Activated T-cell treated with anti-CD3 and anti-CD28 coated beads, Interleukin-2, amount 50 U/mL, for 4 hours (primary cell): ENCODE measurements around the gene PHC3. TPM values are rescaled to one million over a fixed set of nuclear protein-coding genes. Genes with fewer than 3 reads are reported as not detected.

Experiments
- ATAC-seq, 2 donors: fragments of 200-7000 bp; cut with Tn5 transposase; one replicate each; pipeline ENCODE4 v1.10.0; 2021
- DNase-seq: peaks from one replicate; pipeline ENCODE4 v3.0.0-alpha.2; 2020
- H3K27me3 Mint-ChIP-seq: one replicate; pipeline ENCODE4 v1.8.0; 2021; ENCODE audit warnings: low read depth, mixed read lengths
- H3K36me3 Mint-ChIP-seq: one replicate; pipeline ENCODE4 v1.8.0; 2022; ENCODE audit warnings: mixed read lengths; ENCODE audit not compliant: insufficient read depth
- H3K4me1 Mint-ChIP-seq: one replicate; pipeline ENCODE4 v1.8.0; 2021; ENCODE audit warnings: low read depth, mixed read lengths
- H3K4me3 Mint-ChIP-seq: one replicate; pipeline ENCODE4 v1.8.0; 2021; ENCODE audit warnings: mild to moderate bottlenecking, moderate library complexity, mixed read lengths
- H3K9me3 Mint-ChIP-seq: one replicate; pipeline ENCODE4 v1.8.0; 2021; ENCODE audit warnings: mixed read lengths
- total RNA-seq, 3 donors: library from RNA; stranded (reverse); gene quantifications; one replicate each; pipeline ENCODE4 v1.2.1, GENCODE V29; 2021

PHC3 gene
- total RNA-seq, 3 donors from 2014 or later = 48.5 to 48.7 (median 48.5) TPM

DNA sequence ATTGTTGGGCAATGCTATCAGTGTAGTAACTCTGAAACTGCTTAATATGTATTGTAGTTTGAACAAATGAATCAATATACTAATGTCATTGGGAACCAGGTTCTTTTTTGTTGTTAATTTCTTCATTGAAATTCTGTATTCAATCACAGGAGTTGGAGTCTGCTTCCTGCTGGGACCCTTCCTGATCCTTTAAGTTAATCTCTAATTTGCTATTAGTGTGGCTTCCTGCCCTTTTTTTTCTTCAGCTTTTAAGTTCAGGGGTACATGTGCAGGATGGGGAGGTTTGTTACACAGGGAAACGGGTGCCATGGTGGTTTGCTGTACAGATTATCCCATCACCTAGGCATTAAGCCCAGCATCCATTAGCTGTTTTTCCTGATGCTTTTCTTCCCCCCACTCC is 122.1 kb downstream of the PHC3 start:
- DNase-seq (no peak), ATAC-seq (no peak)
- no peaks in the 10 kb centered on the region for H3K27me3 Mint-ChIP-seq
- peaks cover 29% of the 10 kb centered on the region for H3K4me1 Mint-ChIP-seq
- peaks cover 2% of the 10 kb centered on the region for H3K36me3 Mint-ChIP-seq
- no peak overlapping the region for H3K4me3 Mint-ChIP-seq
- no peaks in the 10 kb centered on the region for H3K9me3 Mint-ChIP-seq

DNA sequence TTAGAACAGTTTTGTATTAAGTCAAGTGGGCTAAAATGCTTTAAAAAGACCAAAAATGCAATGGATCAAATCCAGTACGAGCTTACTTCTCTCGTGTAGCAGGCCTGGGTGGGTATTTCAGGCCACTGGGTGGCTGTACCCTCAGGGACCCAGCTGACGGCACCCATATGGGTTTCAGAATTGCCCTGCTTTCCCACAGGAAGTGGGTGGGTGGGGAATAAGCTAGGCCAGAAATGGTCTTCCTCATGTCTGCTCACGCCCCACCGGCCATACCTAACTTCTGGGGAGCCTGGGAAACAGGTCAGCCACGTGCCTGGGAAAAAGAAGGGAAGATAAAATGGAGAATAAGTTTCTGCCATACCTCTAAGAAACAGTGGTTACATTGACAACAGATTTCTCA is 123.4 kb downstream of the PHC3 start:
- no peaks in the 10 kb centered on the region for H3K9me3 Mint-ChIP-seq
- H3K27me3 Mint-ChIP-seq = no peaks in the 10 kb centered on the region
- ATAC-seq = no peak
- peaks cover 2% of the 10 kb centered on the region for H3K36me3 Mint-ChIP-seq
- H3K4me3 Mint-ChIP-seq = no peak overlapping the region
- peaks cover 29% of the 10 kb centered on the region for H3K4me1 Mint-ChIP-seq
- no peak for DNase-seq

DNA sequence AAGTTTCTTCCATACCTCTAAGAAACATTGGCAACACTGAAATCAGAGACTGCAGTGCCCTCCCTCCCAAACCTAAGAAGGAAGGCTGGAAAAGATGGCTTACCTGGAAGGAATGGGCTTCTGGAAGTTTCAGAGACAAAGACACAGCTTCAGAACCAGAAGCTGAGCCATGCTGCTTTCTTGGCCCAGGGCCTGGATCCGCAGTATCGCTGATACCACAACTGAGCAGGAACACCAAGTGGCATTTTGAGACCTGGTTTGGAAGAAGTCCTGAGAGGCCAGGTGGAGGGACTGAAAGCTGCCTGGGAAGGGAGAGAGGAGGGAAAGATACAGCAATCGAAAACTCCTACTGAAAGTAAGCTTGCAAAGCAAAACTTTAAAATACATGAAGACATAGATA is 124.0 kb downstream of the PHC3 start:
- DNase-seq (no peak), ATAC-seq (no peak)
- Mint-ChIP-seq H3K27me3 (no peaks in the 10 kb centered on the region), H3K36me3 (peaks cover 2% of the 10 kb centered on the region), H3K4me3 (no peak overlapping the region), H3K9me3 (no peaks in the 10 kb centered on the region), H3K4me1 (peaks cover 29% of the 10 kb centered on the region)

DNA sequence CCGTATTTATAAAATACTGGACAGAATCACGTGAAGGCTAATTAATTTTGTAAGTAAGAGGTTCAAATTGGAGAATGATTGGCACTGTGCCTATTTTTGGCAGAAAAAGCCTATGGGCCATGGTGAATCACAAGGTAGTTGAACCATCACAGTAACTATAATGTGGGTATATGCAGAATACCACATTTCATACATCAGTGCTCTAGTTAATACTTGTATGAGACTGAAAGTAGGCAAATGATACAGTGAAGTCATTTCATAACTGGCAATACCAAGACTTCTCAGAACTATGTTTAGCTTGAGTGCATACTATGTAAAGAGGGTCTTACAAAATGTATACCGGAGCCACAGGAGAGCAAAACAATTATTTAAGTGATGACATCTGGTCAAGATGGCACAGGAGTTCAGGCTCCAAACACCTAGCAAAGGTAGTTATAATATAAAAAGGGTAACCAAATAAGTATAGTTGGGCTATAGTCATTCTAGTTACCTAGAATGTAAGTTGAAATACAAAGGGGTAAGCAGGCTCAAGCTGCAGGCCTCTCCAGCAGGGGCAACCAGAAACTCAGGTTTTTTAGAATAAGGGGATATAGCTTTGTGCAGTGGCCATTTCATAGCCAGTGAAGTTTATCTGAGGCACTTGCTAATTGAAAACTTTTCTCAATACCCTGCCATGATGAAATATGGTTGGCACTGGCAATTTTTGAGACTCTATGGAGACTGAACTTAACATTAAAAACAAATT is 124.7 kb downstream of the PHC3 start:
- H3K4me3 Mint-ChIP-seq = no peak overlapping the region
- H3K27me3 Mint-ChIP-seq = no peaks in the 10 kb centered on the region
- H3K36me3 Mint-ChIP-seq = peaks cover 1% of the 10 kb centered on the region
- H3K4me1 Mint-ChIP-seq = peaks cover 29% of the 10 kb centered on the region
- ATAC-seq (peak; percentile 70 to 76), DNase-seq (no peak)
- H3K9me3 Mint-ChIP-seq = no peaks in the 10 kb centered on the region

DNA sequence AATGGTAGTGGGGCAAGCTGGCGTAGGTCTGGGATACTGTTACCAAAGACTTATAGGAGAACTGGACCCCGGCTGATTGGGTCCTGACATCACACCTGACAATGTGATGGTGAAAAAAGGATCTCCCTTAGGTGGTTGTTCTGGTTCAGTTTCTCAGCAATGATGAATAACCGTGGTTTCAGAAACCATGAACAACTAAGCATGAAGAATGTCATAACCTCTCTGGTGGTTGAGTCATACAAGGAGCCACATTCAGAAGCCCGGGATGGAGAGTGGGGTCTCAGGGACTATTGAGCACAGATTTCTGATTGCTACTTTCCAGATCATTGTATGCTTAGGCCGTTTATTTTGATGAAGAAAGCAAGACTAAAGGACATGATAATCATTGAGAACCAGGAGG is 126.3 kb downstream of the PHC3 start:
- H3K9me3 Mint-ChIP-seq = no peaks in the 10 kb centered on the region

DNA sequence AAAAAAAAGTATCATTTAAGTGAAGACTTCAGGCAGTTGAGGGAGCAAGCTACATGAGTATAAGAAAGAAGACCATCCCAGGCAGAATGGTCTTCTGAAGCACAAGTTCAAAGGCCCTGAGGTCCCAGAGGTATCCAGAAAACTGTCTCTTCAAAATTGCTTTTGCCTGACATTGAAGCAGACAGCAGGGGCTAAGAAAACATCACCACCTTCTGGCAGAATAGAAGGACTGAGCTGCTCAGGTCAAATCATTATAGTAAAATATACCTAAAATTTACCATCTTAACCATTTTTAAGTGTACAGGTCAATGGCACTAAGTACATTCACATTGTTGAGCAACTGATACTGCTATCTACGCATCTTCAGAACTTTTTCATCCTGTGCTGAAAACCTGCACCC is 127.3 kb downstream of the PHC3 start:
- peaks cover 3% of the 10 kb centered on the region for H3K36me3 Mint-ChIP-seq
- H3K27me3 Mint-ChIP-seq = no peaks in the 10 kb centered on the region
- no peak overlapping the region for H3K4me3 Mint-ChIP-seq
- peaks cover 29% of the 10 kb centered on the region for H3K4me1 Mint-ChIP-seq
- DNase-seq (no peak), ATAC-seq (no peak)
- no peaks in the 10 kb centered on the region for H3K9me3 Mint-ChIP-seq

More for the DNA sequence above, 126.3 kb downstream of the PHC3 start:
- DNase-seq (no peak), ATAC-seq (peak; percentile 85 to 86)
- Mint-ChIP-seq H3K4me3 (no peak overlapping the region), H3K36me3 (peaks cover 3% of the 10 kb centered on the region), H3K27me3 (no peaks in the 10 kb centered on the region), H3K4me1 (peaks cover 29% of the 10 kb centered on the region)

DNA sequence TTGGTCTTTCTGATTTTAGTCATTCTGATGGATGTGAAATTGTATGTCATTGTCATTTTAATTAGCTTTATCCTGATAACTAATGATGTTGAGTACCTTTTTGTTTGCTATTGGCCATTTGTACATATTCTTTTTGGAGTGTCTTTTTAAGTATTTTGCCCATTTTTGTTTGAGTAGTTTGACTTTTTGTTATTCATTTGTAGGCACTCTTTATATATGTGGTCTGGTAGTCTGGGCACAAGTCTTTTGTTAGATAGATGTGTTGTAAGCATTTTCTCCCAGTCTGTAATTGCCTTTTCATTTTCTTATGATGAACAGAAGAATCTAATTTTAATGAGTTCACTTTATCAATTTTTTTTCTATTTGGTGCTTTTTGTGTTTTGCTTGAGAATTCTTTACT is 129.1 kb downstream of the PHC3 start:
- ATAC-seq (no peak), DNase-seq (no peak)
- no peak overlapping the region for H3K4me3 Mint-ChIP-seq
- H3K4me1 Mint-ChIP-seq = peaks cover 18% of the 10 kb centered on the region
- no peaks in the 10 kb centered on the region for H3K27me3 Mint-ChIP-seq
- peaks cover 3% of the 10 kb centered on the region for H3K36me3 Mint-ChIP-seq
- no peaks in the 10 kb centered on the region for H3K9me3 Mint-ChIP-seq

DNA sequence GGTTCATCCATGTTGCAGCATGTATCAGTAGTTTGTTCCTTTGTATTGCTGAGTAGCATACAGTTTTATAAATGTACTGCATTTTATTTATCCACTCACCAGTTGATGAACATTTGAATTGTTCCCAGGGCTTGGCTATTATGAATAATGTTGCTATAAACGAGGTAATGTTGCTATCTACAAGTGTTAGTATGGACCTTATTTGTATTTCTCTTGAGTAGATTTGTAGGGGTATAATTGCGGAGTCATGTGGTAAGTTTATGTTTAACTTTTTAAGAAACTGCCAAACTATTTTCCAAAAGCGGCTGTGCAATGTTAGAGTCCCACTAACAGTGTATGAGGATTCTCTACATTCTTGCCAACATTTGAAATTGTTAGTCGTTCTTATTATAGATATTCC is 130.8 kb downstream of the PHC3 start:
- no peak for ATAC-seq

DNA sequence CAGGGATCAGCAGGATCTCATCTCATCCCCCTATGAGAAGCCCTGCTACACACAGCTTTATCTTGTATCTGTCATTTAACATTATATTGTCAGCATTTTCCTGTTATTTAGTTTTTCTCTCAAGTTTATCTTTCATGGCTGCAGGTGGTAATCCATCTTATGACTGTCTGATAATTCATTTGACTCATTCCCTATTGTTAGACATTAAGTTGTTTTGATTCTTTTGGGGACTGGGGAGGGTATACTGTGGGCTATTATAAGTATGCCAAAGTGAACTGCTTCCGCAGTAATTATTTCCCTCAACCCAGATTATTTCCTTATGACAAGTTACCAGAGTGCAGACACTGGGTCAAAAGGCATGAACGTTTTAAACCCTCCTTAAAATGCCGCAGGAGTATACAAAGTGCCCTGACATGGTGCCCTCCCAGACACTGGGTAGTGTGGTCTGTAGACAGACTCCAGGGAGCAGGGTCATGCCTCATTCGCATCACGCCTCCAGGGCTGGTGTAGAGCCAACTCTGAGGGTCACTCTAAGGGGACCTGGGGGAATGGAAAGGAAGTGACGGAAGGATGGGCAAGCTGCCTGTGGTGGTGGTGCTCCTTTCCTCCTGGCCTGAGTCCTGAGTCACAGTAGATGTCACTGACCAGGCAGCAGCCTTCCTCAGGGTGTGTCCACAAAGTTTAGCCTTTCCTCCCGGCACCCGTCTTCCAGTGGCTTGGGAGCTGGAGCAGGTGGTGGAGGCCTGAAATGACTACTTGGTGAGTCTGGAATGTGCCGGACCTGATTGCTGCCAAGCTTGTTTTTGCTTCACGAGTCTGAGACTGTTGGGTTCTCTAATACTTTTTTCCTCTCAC is 132.2 kb downstream of the PHC3 start:
- peaks cover 3% of the 10 kb centered on the region for H3K36me3 Mint-ChIP-seq
- no peak for ATAC-seq

More for the DNA sequence above, 130.8 kb downstream of the PHC3 start:
- DNase-seq = no peak
- H3K9me3 Mint-ChIP-seq = no peaks in the 10 kb centered on the region
- H3K4me3 Mint-ChIP-seq = no peak overlapping the region
- H3K36me3 Mint-ChIP-seq = peaks cover 3% of the 10 kb centered on the region
- no peaks in the 10 kb centered on the region for H3K27me3 Mint-ChIP-seq
- H3K4me1 Mint-ChIP-seq = peaks cover 9% of the 10 kb centered on the region

DNA sequence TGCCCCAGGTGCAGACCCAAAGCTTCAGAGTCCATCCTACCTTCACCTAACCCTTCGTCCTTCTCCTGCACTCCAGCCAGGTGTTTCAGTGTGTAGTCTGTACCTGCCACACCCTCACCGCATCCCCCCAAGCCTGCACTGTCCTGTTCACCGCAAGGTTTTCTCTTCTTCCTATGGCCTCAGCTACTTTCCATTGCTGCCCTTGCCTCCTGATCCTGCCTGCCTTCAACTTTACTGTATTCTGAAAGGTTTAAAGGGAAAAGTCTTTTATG is 134.5 kb downstream of the PHC3 start:
- peaks cover 15% of the 10 kb centered on the region for H3K4me1 Mint-ChIP-seq
- DNase-seq (no peak), ATAC-seq (no peak)
- peaks cover 2% of the 10 kb centered on the region for H3K36me3 Mint-ChIP-seq
- no peaks in the 10 kb centered on the region for H3K9me3 Mint-ChIP-seq
- H3K4me3 Mint-ChIP-seq = no peak overlapping the region
- H3K27me3 Mint-ChIP-seq = no peaks in the 10 kb centered on the region

More for the DNA sequence above, 132.2 kb downstream of the PHC3 start:
- Mint-ChIP-seq H3K4me3 (no peak overlapping the region), H3K9me3 (no peaks in the 10 kb centered on the region), H3K4me1 (peaks cover 14% of the 10 kb centered on the region), H3K27me3 (no peaks in the 10 kb centered on the region)
- no peak for DNase-seq

DNA sequence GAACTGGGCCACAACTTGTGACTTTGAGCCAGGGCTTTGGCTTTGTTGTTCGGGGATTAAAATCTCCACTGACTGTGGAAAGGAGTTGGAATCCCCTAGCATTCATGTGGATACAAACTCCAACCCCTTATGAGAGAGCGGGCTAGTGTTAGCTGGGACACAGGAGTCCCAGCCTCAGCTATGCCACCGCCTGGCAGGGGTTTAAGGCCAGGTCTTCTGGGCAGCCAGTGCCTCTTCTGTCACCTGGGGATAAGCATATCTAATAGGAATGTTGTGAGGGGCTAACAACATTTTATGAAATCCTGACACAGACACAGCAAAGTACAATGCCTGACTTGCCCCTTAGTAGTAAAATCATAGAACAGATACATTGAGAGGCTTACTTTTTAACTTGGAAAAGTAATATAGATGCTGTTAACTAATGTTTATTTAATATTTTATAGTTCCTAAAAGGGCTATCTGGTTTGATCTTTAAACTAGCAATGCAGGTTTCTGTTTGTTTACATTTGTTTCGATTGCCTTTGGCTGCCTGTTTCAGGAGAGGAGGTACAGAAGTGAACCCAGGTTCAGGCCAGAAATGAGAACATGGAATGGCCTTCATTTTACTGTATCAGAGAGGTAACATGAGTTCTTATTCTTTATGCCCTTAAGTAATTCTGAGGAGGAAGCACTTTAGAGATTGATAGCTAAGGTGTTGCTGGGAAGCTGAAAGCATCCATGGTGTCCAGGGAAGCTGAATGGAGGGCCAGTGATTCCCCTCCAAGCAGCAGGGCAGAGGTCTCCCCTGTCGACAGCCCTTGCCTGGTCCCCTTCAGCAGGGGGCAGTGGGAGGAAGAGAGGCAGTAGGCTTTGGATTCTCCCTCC is 135.0 kb downstream of the PHC3 start:
- no peaks in the 10 kb centered on the region for H3K27me3 Mint-ChIP-seq
- H3K4me3 Mint-ChIP-seq = no peak overlapping the region
- DNase-seq = no peak
- no peaks in the 10 kb centered on the region for H3K9me3 Mint-ChIP-seq
- H3K36me3 Mint-ChIP-seq = peaks cover 2% of the 10 kb centered on the region
- peaks cover 15% of the 10 kb centered on the region for H3K4me1 Mint-ChIP-seq
- no peak for ATAC-seq

DNA sequence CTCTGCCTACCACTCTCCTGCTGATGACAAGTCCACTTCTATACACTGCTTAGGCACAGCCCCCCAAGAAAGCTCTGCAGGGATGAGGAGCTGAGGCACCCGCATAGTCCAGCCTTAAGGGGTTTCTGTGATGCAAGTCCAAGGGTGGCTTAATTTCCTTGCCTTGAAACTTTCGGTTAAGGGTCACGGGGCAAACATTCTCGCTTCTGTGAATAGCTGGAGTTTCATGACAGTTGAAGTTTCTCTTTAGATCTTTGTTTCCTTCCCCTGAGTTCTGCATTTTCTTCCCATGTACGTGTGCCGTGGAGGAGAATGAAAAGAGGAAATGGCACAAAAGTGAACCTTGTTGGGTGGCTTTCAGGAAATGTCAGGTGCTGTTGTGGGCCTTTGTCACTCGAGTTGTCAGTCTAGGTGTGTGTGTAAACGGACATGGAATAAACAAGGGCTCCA is 136.7 kb downstream of the PHC3 start:
- no peak overlapping the region for H3K4me3 Mint-ChIP-seq
- H3K4me1 Mint-ChIP-seq = peaks cover 15% of the 10 kb centered on the region
- no peak for DNase-seq
- no peak for ATAC-seq
- H3K27me3 Mint-ChIP-seq = no peaks in the 10 kb centered on the region
- H3K9me3 Mint-ChIP-seq = no peaks in the 10 kb centered on the region
- no peaks in the 10 kb centered on the region for H3K36me3 Mint-ChIP-seq

DNA sequence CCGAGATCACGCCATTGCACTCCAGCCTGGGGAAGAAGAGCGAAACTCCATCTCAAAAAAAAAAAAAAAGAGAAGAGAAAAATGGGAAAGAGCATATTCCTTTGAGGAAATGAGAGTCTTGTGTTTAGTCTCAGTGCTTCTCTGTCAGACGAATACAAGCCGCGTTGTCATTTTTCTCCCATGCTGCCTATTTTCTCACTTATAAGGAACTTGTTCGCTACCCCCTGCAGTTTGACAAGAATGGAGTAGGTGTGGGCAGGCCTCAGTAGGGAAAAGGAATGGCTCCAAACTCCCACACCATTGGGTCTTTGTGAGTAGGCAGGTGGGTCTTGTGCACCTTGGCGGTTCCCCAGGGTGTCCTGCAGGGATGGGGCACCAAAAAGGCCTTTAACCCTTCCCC is 137.3 kb downstream of the PHC3 start:
- Mint-ChIP-seq H3K36me3 (no peaks in the 10 kb centered on the region), H3K4me3 (no peak overlapping the region), H3K27me3 (no peaks in the 10 kb centered on the region), H3K4me1 (peaks cover 17% of the 10 kb centered on the region), H3K9me3 (no peaks in the 10 kb centered on the region)
- ATAC-seq = no peak
- DNase-seq = no peak

DNA sequence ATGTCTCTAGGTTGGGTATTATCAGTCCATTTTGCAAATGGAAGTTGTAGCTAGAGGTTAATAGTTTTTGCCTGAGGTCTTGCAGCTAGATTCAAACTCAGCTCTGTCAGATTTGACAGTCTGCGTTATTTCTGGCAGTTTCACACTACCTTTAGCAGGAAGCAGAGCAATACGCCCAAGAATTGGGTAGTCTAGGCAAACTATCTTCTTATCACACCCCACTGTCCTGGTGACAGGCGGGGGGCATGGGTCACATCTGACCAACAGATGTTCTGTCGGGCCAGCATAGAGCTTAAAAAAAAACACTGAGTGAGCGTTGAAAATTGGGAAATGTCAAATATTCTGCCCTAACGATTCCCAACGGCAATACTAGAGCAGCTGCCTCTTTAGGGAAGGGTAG is 138.0 kb downstream of the PHC3 start:
- H3K9me3 Mint-ChIP-seq = no peaks in the 10 kb centered on the region
- peaks cover 17% of the 10 kb centered on the region for H3K4me1 Mint-ChIP-seq
- no peak for ATAC-seq

More for the DNA sequence above, 138.0 kb downstream of the PHC3 start:
- H3K27me3 Mint-ChIP-seq = no peaks in the 10 kb centered on the region
- no peaks in the 10 kb centered on the region for H3K36me3 Mint-ChIP-seq
- DNase-seq = no peak
- no peak overlapping the region for H3K4me3 Mint-ChIP-seq
